ENCODE measurements around the gene STARD13.

The STARD13 gene

GRCh38 chr13:33311040-33311439 is 25.5 kb upstream of the STARD13 start:
- H3K27ac ChIP-seq, result no peak overlapping the region
- no peak for DNase-seq (ENCODE audit: low read depth, low spot score)

- no peak overlapping the region for H3K27ac ChIP-seq
- DNase-seq (ENCODE audit: low read depth, low spot score), result peak; percentile 12
Observed at GRCh38 chr13:33310245-33311038, 24.9 kb upstream of the STARD13 start.

GRCh38 chr13:33308863-33309262 is 23.3 kb upstream of the STARD13 start:
- H3K27ac ChIP-seq, result no peak overlapping the region

GRCh38 chr13:33307843-33308242 is 22.3 kb upstream of the STARD13 start:
- DNase-seq (ENCODE audit: low read depth, low spot score), result no peak
- H3K27ac ChIP-seq, result no peak overlapping the region

More at GRCh38 chr13:33308863-33309262, 23.3 kb upstream of the STARD13 start:
- no peak for DNase-seq (ENCODE audit: low read depth, low spot score)

GRCh38 chr13:33303855-33304597 is 18.5 kb upstream of the STARD13 start:
- no peak overlapping the region for H3K27ac ChIP-seq
- no peak for DNase-seq (ENCODE audit: low read depth, low spot score)

- no peak overlapping the region for H3K27ac ChIP-seq
- DNase-seq (ENCODE audit: low read depth, low spot score), result no peak
Observed at GRCh38 chr13:33299626-33300025, 14.1 kb upstream of the STARD13 start.

GRCh38 chr13:33296793-33297425 is 11.4 kb upstream of the STARD13 start:
- no peak for DNase-seq (ENCODE audit: low read depth, low spot score)
- H3K27ac ChIP-seq, result no peak overlapping the region

- no peak for DNase-seq (ENCODE audit: low read depth, low spot score)
- H3K27ac ChIP-seq, result no peak overlapping the region
Observed at GRCh38 chr13:33292712-33293111, 7.2 kb upstream of the STARD13 start.

GRCh38 chr13:33290421-33290965 is 4.9 kb upstream of the STARD13 start:
- no peak overlapping the region for H3K27ac ChIP-seq
- no peak for DNase-seq (ENCODE audit: low read depth, low spot score)

- H3K27ac ChIP-seq, result no peak overlapping the region
- DNase-seq (ENCODE audit: low read depth, low spot score), result no peak
Observed at GRCh38 chr13:33289966-33290365, 4.4 kb upstream of the STARD13 start.

- DNase-seq (ENCODE audit: low read depth, low spot score), result no peak
- H3K27ac ChIP-seq, result no peak overlapping the region
Observed at GRCh38 chr13:33287142-33287882, 1.8 kb upstream of the STARD13 start.

GRCh38 chr13:33286128-33286527 is 573 bp upstream of the STARD13 start:
- peak overlapping the region; percentile 90 for H3K27ac ChIP-seq
- DNase-seq (ENCODE audit: low read depth, low spot score), result no peak

GRCh38 chr13:33284916-33285315 is 639 bp downstream of the STARD13 start:
- no peak for DNase-seq (ENCODE audit: low read depth, low spot score)
- peak overlapping the region; percentile 90 for H3K27ac ChIP-seq

- DNase-seq (ENCODE audit: low read depth, low spot score), result no peak
Observed at GRCh38 chr13:33284031-33284430, 1.5 kb downstream of the STARD13 start.

GRCh38 chr13:33283195-33283911 is 2.2 kb downstream of the STARD13 start:
- DNase-seq (ENCODE audit: low read depth, low spot score), result no peak
- peak overlapping the region; percentile 90 for H3K27ac ChIP-seq

More at GRCh38 chr13:33284031-33284430, 1.5 kb downstream of the STARD13 start:
- peak overlapping the region; percentile 90 for H3K27ac ChIP-seq

GRCh38 chr13:33281951-33282595 is 3.5 kb downstream of the STARD13 start:
- DNase-seq (ENCODE audit: low read depth, low spot score), result no peak
- H3K27ac ChIP-seq, result peak overlapping the region; percentile 90

- no peak for DNase-seq (ENCODE audit: low read depth, low spot score)
- peak overlapping the region; percentile 90 for H3K27ac ChIP-seq
Observed at GRCh38 chr13:33280923-33281322, 4.6 kb downstream of the STARD13 start.

GRCh38 chr13:33280279-33280905 is 5.2 kb downstream of the STARD13 start:
- no peak for DNase-seq (ENCODE audit: low read depth, low spot score)
- H3K27ac ChIP-seq, result peak overlapping the region; percentile 90
